HEK293T (cell line): ENCODE results near the gene TAF7L.

ENCODE experiments used
- CTCF ChIA-PET: fragments of 350-600 bp; formaldehyde crosslinking; extraction: SDS; loops from one replicate; lab custom pipeline; 2021; ENCODE audit warnings: antibody characterized with exemption, inconsistent platforms; lab: Yijun Ruan, JAX
- POLR2A ChIA-PET: fragments of 350-600 bp; formaldehyde crosslinking; extraction: SDS; loops from one replicate; lab custom pipeline; 2020; ENCODE audit warnings: antibody characterized with exemption, inconsistent platforms; lab: Yijun Ruan, JAX
- DNase-seq: peaks from one replicate; pipeline ENCODE4 v3.0.0; 2012; ENCODE audit warnings: mixed read lengths; ENCODE audit errors: extremely low spot score
- ARNT ChIP-seq: fragments of 450-650 bp; IDR thresholded peaks from 2 replicates; pipeline ENCODE4 v1.6.1; 2017; ENCODE audit warnings: mild to moderate bottlenecking
- BHLHE40 ChIP-seq: fragments of 450-650 bp; IDR thresholded peaks from 2 replicates; pipeline ENCODE4 v1.6.1; 2016; ENCODE audit warnings: mild to moderate bottlenecking, moderate library complexity, borderline replicate concordance
- CTBP1 ChIP-seq: fragments of 450-650 bp; IDR thresholded peaks from 2 replicates; pipeline ENCODE4 v1.6.1; 2016; ENCODE audit warnings: borderline replicate concordance
- ELF4 ChIP-seq: fragments of 450-650 bp; IDR thresholded peaks from 2 replicates; pipeline ENCODE4 v1.6.1; 2017; ENCODE audit warnings: antibody characterized with exemption
- FOXA1 ChIP-seq: fragments of 450-650 bp; IDR thresholded peaks from 2 replicates; pipeline ENCODE4 v1.6.1; 2016; ENCODE audit warnings: mild to moderate bottlenecking
- FOXK2 ChIP-seq: fragments of 450-650 bp; IDR thresholded peaks from 2 replicates; pipeline ENCODE4 v1.6.1; 2016; ENCODE audit warnings: mild to moderate bottlenecking
- FOXM1 ChIP-seq: fragments of 450-650 bp; IDR thresholded peaks from 2 replicates; pipeline ENCODE4 v1.6.1; 2017; ENCODE audit warnings: mild to moderate bottlenecking, borderline replicate concordance
- HDGF ChIP-seq: fragments of 450-650 bp; IDR thresholded peaks from 2 replicates; pipeline ENCODE4 v1.6.1; 2017; ENCODE audit warnings: antibody characterized with exemption, borderline replicate concordance
- L3MBTL2 ChIP-seq: fragments of 450-650 bp; conservative IDR thresholded peaks from 2 replicates; pipeline ENCODE4 v1.6.1; 2016; ENCODE audit warnings: mild to moderate bottlenecking
- LEF1 ChIP-seq: fragments of 450-650 bp; IDR thresholded peaks from 2 replicates; pipeline ENCODE4 v1.6.1; 2017; ENCODE audit warnings: mild to moderate bottlenecking, borderline replicate concordance
- NFRKB ChIP-seq: fragments of 450-650 bp; IDR thresholded peaks from 2 replicates; pipeline ENCODE4 v1.6.1; 2016; ENCODE audit warnings: mild to moderate bottlenecking, moderate library complexity
- SP1 ChIP-seq: fragments of 450-650 bp; IDR thresholded peaks from 2 replicates; pipeline ENCODE4 v1.6.1; 2017
- SUZ12 ChIP-seq: fragments of 450-650 bp; IDR thresholded peaks from 2 replicates; pipeline ENCODE4 v1.6.1; 2016; ENCODE audit warnings: mild to moderate bottlenecking
- TARDBP ChIP-seq: fragments of 450-650 bp; IDR thresholded peaks from 2 replicates; pipeline ENCODE4 v1.6.1; 2016
- ZNF384 ChIP-seq: fragments of 450-650 bp; IDR thresholded peaks from 2 replicates; pipeline ENCODE4 v1.6.1; 2016
- TF ChIP-seq, protein P1 (sequence below): fragments of 450-650 bp; IDR thresholded peaks from 2 replicates; pipeline ENCODE4 v1.6.1; 2016

The TAF7L gene

DNA sequence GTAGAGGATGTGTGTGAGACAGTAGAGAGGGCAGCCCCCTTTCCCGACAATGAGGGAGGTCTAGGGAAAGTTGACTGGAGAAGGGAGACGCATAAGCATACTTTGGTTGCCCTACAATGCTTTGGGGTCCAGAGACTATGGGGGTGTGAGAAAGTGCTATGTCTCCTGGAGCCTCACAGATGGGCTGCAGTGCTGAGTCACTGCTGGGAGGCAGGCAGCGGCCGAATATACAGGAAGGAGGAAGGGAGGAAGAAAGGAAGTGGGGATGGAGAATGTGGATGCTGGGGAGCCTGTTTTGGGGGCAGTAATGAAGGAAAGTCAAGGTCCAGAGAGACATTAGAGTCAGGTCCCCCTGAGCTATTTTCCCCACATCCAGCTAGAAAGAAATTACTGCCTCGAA is 58.8 kb downstream of the TAF7L start:
- ChIA-PET POLR2A (no interaction called here), CTCF (no interaction called here)
- no peak for DNase-seq

DNA sequence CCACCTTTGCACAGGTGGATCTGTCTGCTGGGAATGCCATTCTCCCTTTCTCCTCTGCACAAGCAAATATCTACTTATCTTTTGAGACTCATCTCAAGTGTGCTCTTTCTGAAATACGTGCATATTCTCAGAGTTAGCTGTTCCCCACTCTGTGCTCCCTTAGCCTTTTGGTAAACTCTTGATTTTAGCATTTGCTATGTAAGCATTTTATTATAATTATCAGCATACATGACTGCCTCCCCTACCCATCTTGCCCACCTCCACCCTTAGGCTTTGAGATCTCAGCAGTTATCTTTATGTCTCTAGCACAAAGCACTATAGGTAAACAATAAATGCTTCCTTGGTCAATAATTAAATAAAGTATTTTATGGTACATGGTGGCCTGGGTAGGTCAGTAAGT is 60.1 kb downstream of the TAF7L start:
- POLR2A ChIA-PET, result no interaction called here
- TF ChIP-seq TARDBP, result no peak
- no peak for TF ChIP-seq FOXM1
- no peak for TF ChIP-seq ZNF384
- TF ChIP-seq FOXK2, result no peak
- TF ChIP-seq LEF1, result no peak
- TF ChIP-seq CTBP1, result no peak
- TF ChIP-seq HDGF, result no peak
- TF ChIP-seq ELF4, result no peak
- TF ChIP-seq BHLHE40, result no peak
- TF ChIP-seq FOXA1, result no peak
- DNase-seq, result no peak
- CTCF ChIA-PET, result no interaction called here

More for the DNA sequence above, 58.8 kb downstream of the TAF7L start:
- TF ChIP-seq FOXA1 (no peak), FOXM1 (no peak), SUZ12 (no peak), ARNT (no peak), ELF4 (no peak), HDGF (no peak), BHLHE40 (no peak), L3MBTL2 (no peak), TARDBP (no peak), NFRKB (no peak), ZNF384 (no peak), CTBP1 (no peak), SP1 (no peak), LEF1 (no peak), FOXK2 (no peak)
- TF ChIP-seq, protein P1, sequence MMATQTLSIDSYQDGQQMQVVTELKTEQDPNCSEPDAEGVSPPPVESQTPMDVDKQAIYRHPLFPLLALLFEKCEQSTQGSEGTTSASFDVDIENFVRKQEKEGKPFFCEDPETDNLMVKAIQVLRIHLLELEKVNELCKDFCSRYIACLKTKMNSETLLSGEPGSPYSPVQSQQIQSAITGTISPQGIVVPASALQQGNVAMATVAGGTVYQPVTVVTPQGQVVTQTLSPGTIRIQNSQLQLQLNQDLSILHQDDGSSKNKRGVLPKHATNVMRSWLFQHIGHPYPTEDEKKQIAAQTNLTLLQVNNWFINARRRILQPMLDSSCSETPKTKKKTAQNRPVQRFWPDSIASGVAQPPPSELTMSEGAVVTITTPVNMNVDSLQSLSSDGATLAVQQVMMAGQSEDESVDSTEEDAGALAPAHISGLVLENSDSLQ, result no peak

DNA sequence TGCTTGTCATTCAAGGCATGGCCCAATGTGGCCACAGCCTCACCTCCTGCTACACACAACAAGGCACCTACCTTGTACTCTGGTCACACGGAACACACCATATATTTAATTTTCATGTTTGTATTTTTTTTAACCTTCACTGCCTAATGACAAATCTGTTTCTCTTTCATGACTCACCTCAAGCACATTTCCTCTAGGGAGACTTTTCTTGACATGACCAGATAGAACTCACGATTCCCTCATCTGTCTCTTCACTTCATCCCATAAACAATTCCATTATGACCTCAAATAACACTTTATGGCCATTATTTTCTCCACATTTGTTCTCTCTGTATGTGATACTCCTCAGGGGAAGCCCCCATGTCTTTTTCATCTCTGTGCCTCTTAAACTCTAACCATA is 60.5 kb downstream of the TAF7L start:
- CTCF ChIA-PET, result no interaction called here
- DNase-seq, result no peak
- POLR2A ChIA-PET, result no interaction called here
- TF ChIP-seq ELF4, result no peak
- TF ChIP-seq ZNF384, result no peak
- TF ChIP-seq, protein P1, result no peak
- TF ChIP-seq SP1, result no peak
- TF ChIP-seq L3MBTL2, result no peak
- TF ChIP-seq HDGF, result no peak
- no peak for TF ChIP-seq ARNT
- no peak for TF ChIP-seq LEF1
- no peak for TF ChIP-seq NFRKB
- TF ChIP-seq SUZ12, result no peak
- no peak for TF ChIP-seq TARDBP
- TF ChIP-seq FOXA1, result no peak

DNA sequence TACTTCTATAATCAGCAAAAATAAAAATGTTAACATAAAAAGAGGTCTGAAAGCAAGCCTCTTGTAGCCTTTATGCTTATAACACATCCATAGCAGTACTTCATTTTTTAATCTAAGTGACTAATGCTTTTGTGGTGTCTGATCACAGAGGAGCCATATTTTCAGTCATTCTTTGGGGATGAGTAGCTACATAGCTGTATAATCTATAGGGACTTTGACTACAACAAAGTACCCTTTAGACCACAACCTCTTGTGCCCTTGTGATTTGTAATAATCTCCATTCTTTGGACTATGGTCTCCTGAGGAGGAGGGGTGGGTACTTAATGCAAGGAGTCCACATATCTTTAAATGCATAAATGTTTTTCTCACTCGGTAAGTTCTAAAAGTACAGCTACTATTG is 62.0 kb downstream of the TAF7L start:
- DNase-seq, result no peak
- ChIA-PET POLR2A (no interaction called here), CTCF (interaction anchor here (0.6 kb wide), 1 partner anchor 149 kb away, joined by 3 read pairs; no protein-coding TSS in a partner anchor)
- TF ChIP-seq FOXM1 (no peak), ARNT (no peak), SUZ12 (no peak), ELF4 (no peak), TARDBP (no peak), SP1 (no peak), FOXA1 (no peak)
- TF ChIP-seq, protein P1, result no peak

DNA sequence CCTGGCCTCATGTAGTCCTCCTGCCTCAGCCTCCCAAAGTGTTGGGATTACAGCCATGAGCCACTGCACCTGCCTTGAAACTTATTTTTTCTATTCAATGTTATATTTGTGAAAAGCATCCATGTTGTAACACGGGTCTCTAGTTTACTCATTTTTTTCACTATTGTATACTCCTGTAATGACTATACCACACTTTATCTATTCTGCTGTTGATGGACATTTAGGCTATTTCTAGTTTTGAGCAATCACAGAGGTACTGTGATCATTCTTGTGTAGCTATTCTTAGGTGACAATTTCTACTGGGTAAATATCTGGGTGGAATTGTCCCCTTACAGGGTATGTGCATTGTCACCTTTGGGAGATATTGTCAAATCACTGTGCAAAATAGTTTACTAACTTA is 67.9 kb downstream of the TAF7L start:
- POLR2A ChIA-PET, result no interaction called here

DNA sequence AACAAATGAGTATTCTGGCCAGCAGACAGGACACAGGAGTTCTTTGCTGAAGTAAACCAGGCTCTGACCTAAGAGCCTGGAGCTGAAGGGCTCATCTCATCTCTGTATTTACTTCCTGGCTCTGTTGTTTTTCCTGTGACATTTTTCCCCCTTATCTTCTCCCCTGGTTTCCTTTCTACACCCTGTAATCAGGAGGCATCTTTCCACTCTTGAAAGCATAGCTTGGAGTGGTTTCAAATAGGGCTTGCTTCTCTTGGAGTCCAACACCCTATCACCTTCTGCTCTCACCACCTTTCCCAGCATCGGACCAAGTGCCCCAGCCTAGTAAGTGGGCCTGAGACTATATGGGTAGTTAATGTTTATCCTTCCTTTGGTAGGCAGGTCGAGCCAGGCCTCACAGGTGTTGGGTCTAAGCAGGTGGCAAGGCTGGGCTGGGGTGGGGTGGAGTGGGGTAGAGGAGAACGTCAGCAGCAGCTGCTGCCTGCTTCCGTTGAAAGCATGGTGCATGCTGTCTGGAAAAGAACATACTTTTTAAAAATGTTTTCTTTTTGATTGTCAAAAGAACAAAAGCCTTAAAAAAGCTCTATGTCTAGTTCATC is 70.4 kb downstream of the TAF7L start:
- no peak for TF ChIP-seq FOXK2
- ChIA-PET POLR2A (no interaction called here), CTCF (no interaction called here)
- no peak for DNase-seq

More for the DNA sequence above, 67.9 kb downstream of the TAF7L start:
- CTCF ChIA-PET, result no interaction called here
- no peak for TF ChIP-seq ZNF384
- TF ChIP-seq BHLHE40, result no peak
- no peak for TF ChIP-seq FOXA1
- TF ChIP-seq ELF4, result no peak
- TF ChIP-seq TARDBP, result no peak
- TF ChIP-seq ARNT, result no peak
- no peak for DNase-seq

DNA sequence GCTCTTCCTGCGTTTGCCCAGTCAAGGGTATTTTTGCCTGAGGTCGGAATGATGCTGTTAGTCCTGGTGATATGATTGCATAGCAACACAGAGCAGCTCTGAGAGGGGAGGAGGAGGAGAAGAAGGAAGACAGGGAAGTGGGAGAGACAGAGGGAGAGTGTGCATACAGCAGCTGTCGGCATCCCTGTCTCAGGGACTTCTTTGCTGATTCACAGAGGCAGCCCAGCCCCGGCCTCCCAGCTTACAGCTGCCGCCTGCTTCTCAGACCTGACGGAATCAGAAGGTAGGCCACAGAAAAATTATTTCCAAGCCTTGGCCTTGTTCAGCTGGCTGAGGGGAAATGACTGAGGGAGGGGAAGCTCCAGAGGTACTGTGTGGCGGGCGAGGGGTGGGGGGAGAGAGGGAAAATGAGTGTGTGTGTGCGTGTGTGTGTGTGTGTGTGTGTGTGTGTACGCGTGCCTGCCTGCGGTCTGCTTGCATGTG is 71.2 kb downstream of the TAF7L start:
- no peak for DNase-seq
- TF ChIP-seq NFRKB (no peak), ELF4 (no peak), L3MBTL2 (no peak), SP1 (no peak), SUZ12 (no peak), FOXA1 (no peak), CTBP1 (no peak), HDGF (no peak), FOXK2 (no peak), ARNT (no peak), BHLHE40 (no peak), TARDBP (no peak), LEF1 (no peak), FOXM1 (no peak), ZNF384 (no peak)
- TF ChIP-seq, protein P1, result no peak
- ChIA-PET POLR2A (no interaction called here), CTCF (no interaction called here)
